Sigmoid colon (tissue), 7 donors: Measurements from ENCODE around the gene ABHD12. TPM values are rescaled to one million over a fixed set of nuclear protein-coding genes. Genes with fewer than 3 reads are reported as not detected.

Experiments used
- DNase-seq: peaks from one replicate; pipeline ENCODE4 v3.0.0-alpha.2; 2019
- H3K27ac ChIP-seq, 4 donors: fragments of 200-600 bp; sonication (generic); one replicate each; pipeline ENCODE4 v1.5.1; 2016 to 2019; ENCODE audit warnings: mild to moderate bottlenecking in 1 of 4
- H3K27me3 ChIP-seq, 3 donors: fragments of 200-600 bp; sonication (generic); one replicate each; pipeline ENCODE4 v1.5.1; 2019; ENCODE audit warnings: mild to moderate bottlenecking in 1 of 3
- H3K36me3 ChIP-seq, 4 donors: fragments of 200-600 bp; sonication (generic); one replicate each; pipeline ENCODE4 v1.5.1; 2016 to 2019
- H3K4me1 ChIP-seq, 4 donors: fragments of 200-600 bp; sonication (generic); one replicate each; pipeline ENCODE4 v1.5.1; 2017 to 2019
- H3K4me3 ChIP-seq, 4 donors: fragments of 200-600 bp; sonication (generic); one replicate each; pipeline ENCODE4 v1.5.1; 2017 to 2019; ENCODE audit warnings: mild to moderate bottlenecking in 2 of 4, moderate library complexity in 1 of 4
- H3K9me3 ChIP-seq, 4 donors: fragments of 200-600 bp in 3 of 4; sonication (generic) in 3 of 4; one replicate each; pipeline versions ENCODE4 v1.5.1 to v1.6.1; 2013 to 2019
- EP300 ChIP-seq, 4 donors: sonication (generic); formaldehyde crosslinking; IDR thresholded peaks; one replicate each; pipeline ENCODE4 v1.6.1; 2017; ENCODE audit warnings: antibody characterized with exemption in 4 of 4
- POLR2A ChIP-seq, 2 donors: fragments of 450-650 bp; IDR thresholded peaks; one replicate each; pipeline ENCODE4 v1.6.1; 2016; ENCODE audit warnings: antibody characterized with exemption in 2 of 2, mild to moderate bottlenecking in 2 of 2, moderate library complexity in 2 of 2
- POLR2AphosphoS5 ChIP-seq, 4 donors: sonication (generic); formaldehyde crosslinking; IDR thresholded peaks; one replicate each; pipeline ENCODE4 v1.6.1; 2017; ENCODE audit warnings: antibody characterized with exemption in 4 of 4
- WGBS, 2 donors: extraction: QIAGEN DNeasy Blood & Tissue Kit; methylation state at CpG; one replicate each; pipeline ENCODE4 v1.1.7; 2013; 5-methylcytosine and 5-hydroxymethylcytosine counted together
- intact Hi-C: fragments of 100-400 bp; cut with DNase I; formaldehyde crosslinking; loops from one replicate; pipeline ENCODE4 v1.15.1; 2023
- polyA plus RNA-seq, 3 donors: library from polyadenylated mRNA; stranded (reverse); fragments of 200-250 nt; gene quantifications; one replicate each; pipeline ENCODE4 v1.2.3, GENCODE V29; 2013
- total RNA-seq, 4 donors: library from RNA; depleted of rRNA; stranded (reverse); fragments of >200 nt; gene quantifications; one replicate each; pipeline ENCODE4 v1.1.0, GENCODE V29; 2016
- TF ChIP-seq, protein P1 (sequence below), 4 experiments: fragments of 450-650 bp in 3 of 4; fragments of 200-600 bp in 1 of 4; IDR thresholded peaks; one replicate each; pipeline ENCODE4 v1.5.1; 2016 to 2019; ENCODE audit warnings: antibody characterized with exemption in 4 of 4, mild to moderate bottlenecking in 3 of 4, moderate library complexity in 2 of 4
- donor health status: healthy with polysubstance abuse.
- donor health status: Bipolar disorder and iron deficiency.
- donor health status: healthy.

ABHD12 gene
- total and polyA plus RNA-seq, 7 donors = 18.9 to 49.0 (median 35.7) TPM

- no peaks in the 10 kb centered on the region for H3K9me3 ChIP-seq
- 79 to 93% methylated on average over 9 of the region's 9 CpGs for WGBS, 2 donors
- no peaks in the 10 kb centered on the region for H3K27me3 ChIP-seq
- H3K36me3 ChIP-seq = peaks cover 9 to 53% (median 15%) of the 10 kb centered on the region in 4 donors
- H3K4me1 ChIP-seq = peaks cover 0 to 13% (median 5%) of the 10 kb centered on the region in 4 donors
- no peak overlapping the region for H3K4me3 ChIP-seq
- intact Hi-C loops = no loop called here
- DNase-seq = no peak
- no peak for TF ChIP-seq EP300 (IDR thresholded peaks at IDR 0.05)
- TF ChIP-seq, protein P1, sequence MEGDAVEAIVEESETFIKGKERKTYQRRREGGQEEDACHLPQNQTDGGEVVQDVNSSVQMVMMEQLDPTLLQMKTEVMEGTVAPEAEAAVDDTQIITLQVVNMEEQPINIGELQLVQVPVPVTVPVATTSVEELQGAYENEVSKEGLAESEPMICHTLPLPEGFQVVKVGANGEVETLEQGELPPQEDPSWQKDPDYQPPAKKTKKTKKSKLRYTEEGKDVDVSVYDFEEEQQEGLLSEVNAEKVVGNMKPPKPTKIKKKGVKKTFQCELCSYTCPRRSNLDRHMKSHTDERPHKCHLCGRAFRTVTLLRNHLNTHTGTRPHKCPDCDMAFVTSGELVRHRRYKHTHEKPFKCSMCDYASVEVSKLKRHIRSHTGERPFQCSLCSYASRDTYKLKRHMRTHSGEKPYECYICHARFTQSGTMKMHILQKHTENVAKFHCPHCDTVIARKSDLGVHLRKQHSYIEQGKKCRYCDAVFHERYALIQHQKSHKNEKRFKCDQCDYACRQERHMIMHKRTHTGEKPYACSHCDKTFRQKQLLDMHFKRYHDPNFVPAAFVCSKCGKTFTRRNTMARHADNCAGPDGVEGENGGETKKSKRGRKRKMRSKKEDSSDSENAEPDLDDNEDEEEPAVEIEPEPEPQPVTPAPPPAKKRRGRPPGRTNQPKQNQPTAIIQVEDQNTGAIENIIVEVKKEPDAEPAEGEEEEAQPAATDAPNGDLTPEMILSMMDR (IDR thresholded peaks at IDR 0.05) = no peak
- no peak for TF ChIP-seq POLR2A (IDR thresholded peaks at IDR 0.05)
- peak in 1 of 4 donors; percentile 2 for TF ChIP-seq POLR2AphosphoS5 (IDR thresholded peaks at IDR 0.05)
- H3K27ac ChIP-seq = peak overlapping the region in 3 of 4 donors; percentile 16 to 65 (median 48)
Observed at GRCh38 chr20:25301357-25301920, 89.2 kb downstream of the ABHD12 start.

GRCh38 chr20:25300496-25301170 lies 90.0 kb downstream of the ABHD12 start:
- Histone ChIP-seq H3K27me3 (no peaks in the 10 kb centered on the region), H3K36me3 (peaks cover 9 to 61% (median 19%) of the 10 kb centered on the region in 4 donors), H3K27ac (peak overlapping the region; percentile 14 to 65 (median 50)), H3K9me3 (no peaks in the 10 kb centered on the region), H3K4me1 (peaks cover 0 to 21% (median 13%) of the 10 kb centered on the region in 4 donors), H3K4me3 (no peak overlapping the region)
- intact Hi-C loops = no loop called here
- TF ChIP-seq POLR2A (IDR thresholded peaks at IDR 0.05) (no peak), EP300 (IDR thresholded peaks at IDR 0.05) (no peak), POLR2AphosphoS5 (IDR thresholded peaks at IDR 0.05) (no peak)
- TF ChIP-seq, protein P1 (IDR thresholded peaks at IDR 0.05) = no peak
- 83 to 92% methylated on average over 13 of the region's 13 CpGs for WGBS, 2 donors
- DNase-seq = no peak

GRCh38 chr20:25299806-25300205 lies 90.8 kb downstream of the ABHD12 start:
- DNase-seq = no peak
- Histone ChIP-seq H3K4me3 (no peak overlapping the region), H3K27ac (peak overlapping the region; percentile 14 to 65 (median 50)), H3K9me3 (no peaks in the 10 kb centered on the region), H3K36me3 (peaks cover 9 to 69% (median 21%) of the 10 kb centered on the region in 4 donors), H3K27me3 (no peaks in the 10 kb centered on the region), H3K4me1 (peaks cover 0 to 29% (median 22%) of the 10 kb centered on the region in 4 donors)
- WGBS, 2 donors = 83 to 87% methylated on average over 9 of the region's 9 CpGs
- TF ChIP-seq, protein P1 (IDR thresholded peaks at IDR 0.05) = no peak
- no peak for TF ChIP-seq POLR2AphosphoS5 (IDR thresholded peaks at IDR 0.05)
- no peak for TF ChIP-seq POLR2A (IDR thresholded peaks at IDR 0.05)
- no peak for TF ChIP-seq EP300 (IDR thresholded peaks at IDR 0.05)
- intact Hi-C loops = no loop called here

DNA sequence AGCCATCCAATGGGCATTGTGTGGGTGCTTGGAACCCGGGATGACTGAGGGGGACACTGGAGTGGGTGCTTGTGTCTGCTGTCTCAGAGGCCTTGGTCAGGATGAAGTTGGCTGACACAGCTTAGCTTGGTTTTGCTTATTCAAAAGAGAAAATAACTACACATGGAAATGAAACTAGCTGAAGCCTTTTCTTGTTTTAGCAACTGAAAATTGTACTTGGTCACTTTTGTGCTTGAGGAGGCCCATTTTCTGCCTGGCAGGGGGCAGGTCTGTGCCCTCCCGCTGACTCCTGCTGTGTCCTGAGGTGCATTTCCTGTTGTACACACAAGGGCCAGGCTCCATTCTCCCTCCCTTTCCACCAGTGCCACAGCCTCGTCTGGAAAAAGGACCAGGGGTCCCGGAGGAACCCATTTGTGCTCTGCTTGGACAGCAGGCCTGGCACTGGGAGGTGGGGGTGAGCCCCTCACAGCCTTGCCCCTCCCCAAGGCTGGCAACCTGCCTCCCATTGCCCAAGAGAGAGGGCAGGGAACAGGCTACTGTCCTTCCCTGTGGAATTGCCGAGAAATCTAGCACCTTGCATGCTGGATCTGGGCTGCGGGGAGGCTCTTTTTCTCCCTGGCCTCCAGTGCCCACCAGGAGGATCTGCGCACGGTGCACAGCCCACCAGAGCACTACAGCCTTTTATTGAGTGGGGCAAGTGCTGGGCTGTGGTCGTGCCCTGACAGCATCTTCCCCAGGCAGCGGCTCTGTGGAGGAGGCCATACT lies 93.3 kb downstream of the ABHD12 start:
- peaks cover 0 to 43% (median 35%) of the 10 kb centered on the region in 4 donors for H3K4me1 ChIP-seq
- 86 to 89% methylated on average over 10 of the region's 10 CpGs for WGBS, 2 donors
- intact Hi-C loops = no loop called here
- DNase-seq = no peak
- peak overlapping the region; percentile 65 to 73 (median 68) for H3K27ac ChIP-seq
- H3K36me3 ChIP-seq = peaks cover 13 to 68% (median 31%) of the 10 kb centered on the region in 4 donors
- no peak overlapping the region for H3K4me3 ChIP-seq
- no peaks in the 10 kb centered on the region for H3K9me3 ChIP-seq
- H3K27me3 ChIP-seq = no peaks in the 10 kb centered on the region
- TF ChIP-seq, protein P1 (IDR thresholded peaks at IDR 0.05) = no peak
- TF ChIP-seq EP300 (IDR thresholded peaks at IDR 0.05) (no peak), POLR2AphosphoS5 (IDR thresholded peaks at IDR 0.05) (no peak), POLR2A (IDR thresholded peaks at IDR 0.05) (no peak)
